MM.1S (cell line): ENCODE measurements around the gene MAN1C1.

Experiments used
- EZH2 ChIP-seq: fragments of 300-600 bp; sonication (generic); optimal IDR thresholded peaks from 2 replicates; pipeline ENCODE3; 2017; ENCODE audit warnings: low read depth, mild to moderate bottlenecking, antibody characterized with exemption, low read length, mixed read lengths
- EZH2phosphoT487 ChIP-seq: fragments of 300-600 bp; sonication (generic); IDR thresholded peaks from 2 replicates; pipeline ENCODE4 v1.6.1; 2018; ENCODE audit warnings: antibody characterized with exemption, low read length
- TF ChIP-seq, protein P1 (sequence below): fragments of 300-600 bp; sonication (generic); IDR thresholded peaks from 2 replicates; pipeline ENCODE4 v1.5.1; 2016; ENCODE audit warnings: antibody characterized with exemption, low read length, mixed read lengths

DNA sequence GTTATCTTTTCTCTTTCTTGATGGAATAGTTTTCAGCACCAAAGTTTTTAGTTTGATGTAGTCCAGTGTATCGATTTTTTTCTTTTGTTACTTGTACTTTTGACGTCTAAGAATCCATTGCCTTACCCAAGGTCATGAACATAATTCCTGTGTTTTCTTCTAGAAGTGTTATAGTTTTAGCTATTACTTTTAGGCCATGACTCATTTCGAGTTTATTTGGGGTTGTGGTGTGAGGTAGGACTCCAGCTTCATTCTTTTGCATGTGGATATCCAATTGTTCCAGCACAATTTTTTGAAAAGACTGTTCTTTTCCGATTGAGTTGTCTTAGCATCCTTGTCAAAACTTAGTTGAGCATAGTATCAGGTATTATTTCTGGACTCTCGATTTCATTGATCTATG is 104.0 kb downstream of the MAN1C1 start:
- TF ChIP-seq, protein P1, sequence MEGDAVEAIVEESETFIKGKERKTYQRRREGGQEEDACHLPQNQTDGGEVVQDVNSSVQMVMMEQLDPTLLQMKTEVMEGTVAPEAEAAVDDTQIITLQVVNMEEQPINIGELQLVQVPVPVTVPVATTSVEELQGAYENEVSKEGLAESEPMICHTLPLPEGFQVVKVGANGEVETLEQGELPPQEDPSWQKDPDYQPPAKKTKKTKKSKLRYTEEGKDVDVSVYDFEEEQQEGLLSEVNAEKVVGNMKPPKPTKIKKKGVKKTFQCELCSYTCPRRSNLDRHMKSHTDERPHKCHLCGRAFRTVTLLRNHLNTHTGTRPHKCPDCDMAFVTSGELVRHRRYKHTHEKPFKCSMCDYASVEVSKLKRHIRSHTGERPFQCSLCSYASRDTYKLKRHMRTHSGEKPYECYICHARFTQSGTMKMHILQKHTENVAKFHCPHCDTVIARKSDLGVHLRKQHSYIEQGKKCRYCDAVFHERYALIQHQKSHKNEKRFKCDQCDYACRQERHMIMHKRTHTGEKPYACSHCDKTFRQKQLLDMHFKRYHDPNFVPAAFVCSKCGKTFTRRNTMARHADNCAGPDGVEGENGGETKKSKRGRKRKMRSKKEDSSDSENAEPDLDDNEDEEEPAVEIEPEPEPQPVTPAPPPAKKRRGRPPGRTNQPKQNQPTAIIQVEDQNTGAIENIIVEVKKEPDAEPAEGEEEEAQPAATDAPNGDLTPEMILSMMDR, result no peak
- TF ChIP-seq EZH2, result no peak
- TF ChIP-seq EZH2phosphoT487, result no peak
